GM23248 (cell line): Measurements from ENCODE around the gene DEFB119.

ENCODE experiments used
- EZH2 ChIP-seq: fragments of 200-600 bp; sonication (generic); IDR thresholded peaks from 2 replicates; pipeline ENCODE4 v1.6.1; 2018; ENCODE audit warnings: antibody characterized with exemption, mild to moderate bottlenecking; ENCODE audit not compliant: insufficient read depth, poor library complexity, severe bottlenecking
- EZH2phosphoT487 ChIP-seq: fragments of 200-600 bp; sonication (generic); IDR thresholded peaks from 2 replicates; pipeline ENCODE4 v1.6.1; 2018; ENCODE audit warnings: antibody characterized with exemption, moderate library complexity, mild to moderate bottlenecking, low read depth; ENCODE audit not compliant: insufficient read depth

DNA sequence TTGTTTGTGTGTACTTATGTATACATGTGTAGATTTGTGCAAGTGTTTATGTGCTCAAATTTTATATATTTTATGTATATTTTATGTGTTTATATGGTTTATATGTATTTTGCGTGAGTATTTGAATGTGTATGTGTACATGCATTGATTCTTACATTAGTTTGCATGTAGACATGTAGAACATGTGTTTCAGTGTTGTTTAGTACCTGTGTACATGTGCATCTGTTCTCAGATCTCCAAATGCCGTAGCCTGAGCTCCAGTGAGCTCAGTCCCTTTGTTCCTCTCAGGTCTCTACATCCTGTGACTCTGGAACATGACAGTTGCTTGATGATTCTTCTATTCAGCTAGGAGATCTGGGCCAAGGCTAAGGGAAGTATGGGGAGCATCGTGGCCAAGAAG is 4.5 kb upstream of the DEFB119 start:
- TF ChIP-seq EZH2phosphoT487 = no peak
- no peak for TF ChIP-seq EZH2
